GM21786 (cell line): ENCODE data around the gene WRAP73.
"Not testable (repeated sequence)": the region's sequence is repeated elsewhere in the genome, so short reads cannot be mapped to it uniquely, and the experiment has no call there.

Source experiments
- ATAC-seq: cut with Tn5 transposase; IDR thresholded peaks from one replicate; pipeline ENCODE4 v1.9.1; 2021; ENCODE audit not compliant: unreplicated experiment

The WRAP73 gene

GRCh38 chr1:3632298-3632697 is 17.6 kb downstream of the WRAP73 start:
- ATAC-seq: no peak

- ATAC-seq: no peak
Observed at GRCh38 chr1:3631320-3632260, 18.3 kb downstream of the WRAP73 start.

GRCh38 chr1:3630914-3631313 is 19.0 kb downstream of the WRAP73 start:
- no peak for ATAC-seq

GRCh38 chr1:3630161-3630611 is 19.7 kb downstream of the WRAP73 start:
- ATAC-seq: no peak

GRCh38 chr1:3629561-3630160 is 20.2 kb downstream of the WRAP73 start:
- no peak for ATAC-seq

GRCh38 chr1:3628445-3628844 is 21.5 kb downstream of the WRAP73 start:
- no peak for ATAC-seq

GRCh38 chr1:3627515-3628253 is 22.2 kb downstream of the WRAP73 start:
- no peak for ATAC-seq

- ATAC-seq: no peak
Observed at GRCh38 chr1:3626025-3626424, 23.9 kb downstream of the WRAP73 start.

GRCh38 chr1:3625151-3625907 is 24.6 kb downstream of the WRAP73 start:
- peak; percentile 7 for ATAC-seq

- ATAC-seq: peak; percentile 93
Observed at GRCh38 chr1:3624200-3625136, 25.4 kb downstream of the WRAP73 start, which contains the start of gene TPRG1L. Gene TPRG1L, plus strand, starts transcription at chr1:3625015. Its CDS starts 58 bp downstream, at chr1:3625073.

GRCh38 chr1:3623441-3624199 is 26.3 kb downstream of the WRAP73 start:
- no peak for ATAC-seq

- not testable (repeated sequence) for ATAC-seq
Observed at GRCh38 chr1:3622102-3622501, 27.8 kb downstream of the WRAP73 start.

GRCh38 chr1:3621151-3621671 is 28.7 kb downstream of the WRAP73 start:
- not testable (repeated sequence) for ATAC-seq

- no peak for ATAC-seq
Observed at GRCh38 chr1:3620708-3621107, 29.2 kb downstream of the WRAP73 start.

GRCh38 chr1:3618881-3619671 is 30.8 kb downstream of the WRAP73 start:
- no peak for ATAC-seq

GRCh38 chr1:3618531-3618880 is 31.4 kb downstream of the WRAP73 start:
- ATAC-seq: no peak

GRCh38 chr1:3617806-3618345 is 32.0 kb downstream of the WRAP73 start:
- no peak for ATAC-seq

GRCh38 chr1:3616861-3617260 is 33.0 kb downstream of the WRAP73 start:
- ATAC-seq: no peak
